Gastroesophageal sphincter (tissue), 4 donors: ENCODE measurements around the gene OGG1. TPM values are rescaled to one million over a fixed set of nuclear protein-coding genes. Genes with fewer than 3 reads are reported as not detected.

ENCODE experiments used
- ATAC-seq: fragments of 150-250 bp; one replicate; pipeline ENCODE4 v1.9.1; 2016; ENCODE audit warnings: mild to moderate bottlenecking, moderate library complexity
- H3K27ac ChIP-seq, 4 donors: fragments of 200-600 bp; sonication (generic) in 3 of 4; 1 replicate in 3 of 4; 2 replicates in 1 of 4; pipeline ENCODE4 v1.5.1; 2016 to 2019
- H3K27me3 ChIP-seq: fragments of 200-600 bp; sonication (generic); one replicate; pipeline ENCODE4 v1.5.1; 2019
- H3K36me3 ChIP-seq, 2 donors: fragments of 200-600 bp; sonication (generic); one replicate each; pipeline ENCODE4 v1.5.1; 2019; ENCODE audit warnings: control low read depth in 1 of 2
- H3K4me1 ChIP-seq, 3 donors: fragments of 200-600 bp; sonication (generic); 1 replicate in 2 of 3; 2 replicates in 1 of 3; pipeline ENCODE4 v1.5.1; 2016 to 2019; ENCODE audit warnings: control low read depth in 2 of 3
- H3K4me3 ChIP-seq, 2 donors: fragments of 200-600 bp; sonication (generic); one replicate each; pipeline ENCODE4 v1.5.1; 2019; ENCODE audit warnings: mild to moderate bottlenecking in 1 of 2, moderate library complexity in 1 of 2
- H3K9me3 ChIP-seq, 3 donors: fragments of 200-600 bp; sonication (generic); one replicate each; pipeline ENCODE4 v1.5.1; 2017 to 2019; ENCODE audit warnings: control low read depth in 2 of 3
- CTCF ChIP-seq, 4 experiments: fragments of 200-600 bp in 2 of 4; fragments of 450-650 bp in 2 of 4; sonication (generic) in 1 of 4; IDR thresholded peaks; one replicate each; pipeline ENCODE4 v1.5.1; 2017 to 2019; ENCODE audit warnings: antibody characterized with exemption in 4 of 4, mild to moderate bottlenecking in 2 of 4, moderate library complexity in 2 of 4
- EP300 ChIP-seq: sonication (generic); formaldehyde crosslinking; IDR thresholded peaks from one replicate; pipeline ENCODE4 v1.6.1; 2017; ENCODE audit warnings: antibody characterized with exemption, mild to moderate bottlenecking
- POLR2A ChIP-seq, 2 donors: fragments of 450-650 bp; IDR thresholded peaks; one replicate each; pipeline ENCODE4 v1.6.1; 2017; ENCODE audit warnings: antibody characterized with exemption in 2 of 2, mild to moderate bottlenecking in 2 of 2, moderate library complexity in 1 of 2
- POLR2AphosphoS5 ChIP-seq: sonication (generic); formaldehyde crosslinking; IDR thresholded peaks from one replicate; pipeline ENCODE4 v1.6.1; 2017; ENCODE audit warnings: antibody characterized with exemption
- WGBS, 2 donors: methylation state at CpG; one replicate each; pipeline ENCODE4 v1.1.5; 2018; ENCODE audit warnings: low coverage in 1 of 2; 5-methylcytosine and 5-hydroxymethylcytosine counted together
- total RNA-seq, 4 donors: library from RNA; depleted of rRNA; stranded (reverse); fragments of >200 nt; gene quantifications; one replicate each; pipeline ENCODE4 v1.1.0, GENCODE V29; 2016

The OGG1 gene
- total RNA-seq, 4 donors from 2014 or later, result 22.1 to 33.8 (median 25.9) TPM

GRCh38 chr3:9713142-9713541, 36.6 kb upstream of the OGG1 start:
- Histone ChIP-seq H3K36me3 (no peaks in the 10 kb centered on the region), H3K27me3 (no peaks in the 10 kb centered on the region), H3K4me3 (no peak overlapping the region), H3K4me1 (peaks cover 0 to 16% (median 3%) of the 10 kb centered on the region in 3 donors), H3K27ac (no peak overlapping the region), H3K9me3 (no peaks in the 10 kb centered on the region)
- 65 to 92% methylated on average over 4 of the region's 4 CpGs for WGBS, 2 donors
- TF ChIP-seq EP300, result no peak
- TF ChIP-seq POLR2A (IDR thresholded peaks at IDR 0.05), result no peak
- TF ChIP-seq CTCF (IDR thresholded peaks at IDR 0.05), result no peak
- TF ChIP-seq POLR2AphosphoS5, result no peak
- no peak for ATAC-seq

- WGBS, 2 donors, result 12 to 30% methylated on average over 2 to 4 of the region's 4 CpGs
- Histone ChIP-seq H3K27me3 (no peaks in the 10 kb centered on the region), H3K9me3 (no peaks in the 10 kb centered on the region), H3K36me3 (no peaks in the 10 kb centered on the region), H3K4me3 (no peak overlapping the region), H3K4me1 (peaks cover 0 to 16% (median 3%) of the 10 kb centered on the region in 3 donors), H3K27ac (peak overlapping the region in 3 of 4 donors; percentile 57 to 72 (median 67))
- TF ChIP-seq EP300, result no peak
- no peak for TF ChIP-seq POLR2A (IDR thresholded peaks at IDR 0.05)
- no peak for TF ChIP-seq POLR2AphosphoS5
- TF ChIP-seq CTCF (IDR thresholded peaks at IDR 0.05), result no peak
- peak; percentile 8 for ATAC-seq
Observed at GRCh38 chr3:9715136-9715535, 34.6 kb upstream of the OGG1 start.

- TF ChIP-seq CTCF (IDR thresholded peaks at IDR 0.05) (peak; percentile 70 to 93 (median 88)), POLR2A (IDR thresholded peaks at IDR 0.05) (no peak), EP300 (no peak), POLR2AphosphoS5 (peak; percentile 79)
- 18 to 25% methylated on average over 2 to 6 of the region's 6 CpGs for WGBS, 2 donors
- Histone ChIP-seq H3K36me3 (no peaks in the 10 kb centered on the region), H3K27me3 (no peaks in the 10 kb centered on the region), H3K27ac (peak overlapping the region; percentile 57 to 72 (median 63)), H3K4me3 (no peak overlapping the region), H3K4me1 (peaks cover 0 to 16% (median 3%) of the 10 kb centered on the region in 3 donors), H3K9me3 (no peaks in the 10 kb centered on the region)
- ATAC-seq, result peak; percentile 97
Observed at GRCh38 chr3:9715764-9716437, 33.9 kb upstream of the OGG1 start.

GRCh38 chr3:9716801-9717555, 32.8 kb upstream of the OGG1 start:
- ATAC-seq, result no peak
- Histone ChIP-seq H3K36me3 (no peaks in the 10 kb centered on the region), H3K27me3 (no peaks in the 10 kb centered on the region), H3K4me3 (no peak overlapping the region), H3K4me1 (peaks cover 0 to 16% (median 3%) of the 10 kb centered on the region in 3 donors), H3K9me3 (no peaks in the 10 kb centered on the region), H3K27ac (peak overlapping the region in 2 of 4 donors; percentile 67 to 72)
- 78 to 88% methylated on average over 2 to 5 of the region's 5 CpGs for WGBS, 2 donors
- TF ChIP-seq CTCF (IDR thresholded peaks at IDR 0.05) (no peak), POLR2A (IDR thresholded peaks at IDR 0.05) (no peak), EP300 (no peak), POLR2AphosphoS5 (no peak)
